ENCODE measurements around the gene ARG2. TPM values are rescaled to one million over a fixed set of nuclear protein-coding genes. Genes with fewer than 3 reads are reported as not detected.

Gene ARG2
- total RNA-seq, 1 donor from 2014 or later = 0.77 TPM

- ATAC-seq = no peak
- Histone ChIP-seq H3K27ac (no peak overlapping the region), H3K4me3 (no peak overlapping the region), H3K27me3 (ENCODE audit: low read depth) (no peaks in the 10 kb centered on the region), H3K36me3 (peaks cover 61% of the 10 kb centered on the region), H3K4me1 (peaks cover 8% of the 10 kb centered on the region), H3K9me3 (no peaks in the 10 kb centered on the region)
- intact Hi-C loops (cut with DNase I) = no loop called here
- DNase-seq = no peak
- no peak for TF ChIP-seq CTCF (IDR thresholded peaks at IDR 0.05)
These were observed 64.1 kb downstream of the ARG2 start for GRCh38 chr14:67683842-67684241.

- H3K27ac ChIP-seq = no peak overlapping the region
- H3K4me1 ChIP-seq = peaks cover 12% of the 10 kb centered on the region
- no peaks in the 10 kb centered on the region for H3K27me3 ChIP-seq (ENCODE audit: low read depth)
- H3K36me3 ChIP-seq = peaks cover 73% of the 10 kb centered on the region
- intact Hi-C loops (cut with DNase I) = no loop called here
- H3K4me3 ChIP-seq = no peak overlapping the region
- H3K9me3 ChIP-seq = no peaks in the 10 kb centered on the region
- ATAC-seq = no peak
- DNase-seq = no peak
- no peak for TF ChIP-seq CTCF (IDR thresholded peaks at IDR 0.05)
These were observed 70.3 kb downstream of the ARG2 start for GRCh38 chr14:67690011-67690410.

- peaks cover 27% of the 10 kb centered on the region for H3K36me3 ChIP-seq
- peak; percentile 84 to 93 for ATAC-seq
- H3K27me3 ChIP-seq (ENCODE audit: low read depth) = no peaks in the 10 kb centered on the region
- peak overlapping the region; percentile 73 for H3K27ac ChIP-seq
- TF ChIP-seq CTCF (IDR thresholded peaks at IDR 0.05) = no peak
- peaks cover 12% of the 10 kb centered on the region for H3K4me1 ChIP-seq
- H3K9me3 ChIP-seq = no peaks in the 10 kb centered on the region
- DNase-seq = peak; percentile 63
- intact Hi-C loops (cut with DNase I) = no loop called here
- H3K4me3 ChIP-seq = peak overlapping the region; percentile 71
These were observed 75.2 kb downstream of the ARG2 start for GRCh38 chr14:67694791-67695393.

- TF ChIP-seq CTCF (IDR thresholded peaks at IDR 0.05) = no peak
- no peaks in the 10 kb centered on the region for H3K27me3 ChIP-seq (ENCODE audit: low read depth)
- DNase-seq = peak; percentile 90
These were observed 75.8 kb downstream of the ARG2 start, which contains the start of gene RDH11 for GRCh38 chr14:67695394-67695949. RDH11 (minus strand) TSS chr14:67695764; CDS start chr14:67695703, 61 bp downstream.

GRCh38 chr14:67697006-67697405 is 77.3 kb downstream of the ARG2 start:
- H3K27me3 ChIP-seq (ENCODE audit: low read depth) = no peaks in the 10 kb centered on the region
- H3K4me1 ChIP-seq = peaks cover 12% of the 10 kb centered on the region
- DNase-seq = no peak
- peaks cover 6% of the 10 kb centered on the region for H3K36me3 ChIP-seq
- no peaks in the 10 kb centered on the region for H3K9me3 ChIP-seq
- ATAC-seq = no peak
- no peak overlapping the region for H3K4me3 ChIP-seq
- TF ChIP-seq CTCF (IDR thresholded peaks at IDR 0.05) = no peak
- H3K27ac ChIP-seq = no peak overlapping the region
- intact Hi-C loops (cut with DNase I) = no loop called here

More at GRCh38 chr14:67695394-67695949, 75.8 kb downstream of the ARG2 start, which contains the start of gene RDH11:
- H3K9me3 ChIP-seq = no peaks in the 10 kb centered on the region
- H3K27ac ChIP-seq = peak within 1 kb of the TSS; percentile 73
- H3K4me3 ChIP-seq = peak within 1 kb of the TSS; percentile 71
- intact Hi-C loops (cut with DNase I) = no loop called here
- peaks cover 21% of the 10 kb centered on the region for H3K36me3 ChIP-seq
- peaks cover 12% of the 10 kb centered on the region for H3K4me1 ChIP-seq
- peak; percentile 97 to 99 for ATAC-seq

All from lower lobe of right lung (tissue), 2 donors.